Measurements from ENCODE around the gene DHDH.

DHDH gene

GRCh38 chr19:48992581-48993174 lies 59.2 kb downstream of the DHDH start:
- DNase-seq (ENCODE audit: low spot score) = peak; percentile 29

DNA sequence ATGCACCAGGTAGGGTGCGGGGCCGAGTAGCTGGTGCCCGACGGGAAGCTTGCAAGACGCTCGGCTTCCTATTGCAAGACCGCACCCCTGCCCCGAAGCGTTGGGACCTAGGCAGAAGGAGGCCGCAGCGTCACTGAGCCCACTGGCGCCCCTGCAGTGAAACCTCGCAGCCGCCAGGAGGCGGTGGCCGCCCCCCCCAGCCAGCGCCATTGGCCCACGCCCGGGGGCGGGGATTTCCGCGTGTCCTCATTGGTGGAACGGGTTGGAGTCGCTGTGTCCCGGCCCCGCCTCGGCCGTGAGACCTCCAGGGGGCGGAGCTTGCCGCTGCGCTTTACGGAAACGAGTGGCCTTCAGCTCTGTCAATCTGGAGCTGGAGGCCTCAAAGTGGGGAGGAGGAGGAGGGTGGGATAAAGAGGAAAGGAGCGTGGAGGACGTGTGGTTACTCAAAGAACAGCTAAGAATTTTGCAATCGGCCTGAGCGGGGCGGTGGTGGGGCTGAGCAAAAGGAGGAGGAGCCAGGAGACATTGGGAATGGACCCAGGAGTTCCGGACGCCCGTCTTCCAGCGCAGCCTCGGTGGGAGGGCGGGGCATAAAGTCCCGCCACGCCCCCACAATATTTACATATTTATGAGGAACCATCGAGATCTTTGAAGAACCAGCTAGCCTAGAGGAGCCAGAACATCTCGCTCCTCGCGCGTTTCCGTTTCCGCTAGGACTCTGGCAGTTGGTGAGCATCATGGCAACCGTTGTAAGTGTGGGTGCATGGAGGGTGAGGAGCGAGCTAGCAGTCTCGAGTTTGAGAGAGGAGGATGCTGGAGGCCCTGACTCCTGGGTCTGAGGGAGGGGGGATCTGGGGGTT lies 59.9 kb downstream of the DHDH start, which contains the start of the genes GYS1 and RUVBL2:
TSS of gene GYS1 (minus strand) at position 135 of the 860 bp plus-strand sequence. CDS start 197 bp downstream, outside the sequence.
TSS of gene RUVBL2 (plus strand) at position 713 of the 860 bp plus-strand sequence. CDS start at position 738, 25 bp downstream.
- DNase-seq (ENCODE audit: low spot score) = peak; percentile 100

DNA sequence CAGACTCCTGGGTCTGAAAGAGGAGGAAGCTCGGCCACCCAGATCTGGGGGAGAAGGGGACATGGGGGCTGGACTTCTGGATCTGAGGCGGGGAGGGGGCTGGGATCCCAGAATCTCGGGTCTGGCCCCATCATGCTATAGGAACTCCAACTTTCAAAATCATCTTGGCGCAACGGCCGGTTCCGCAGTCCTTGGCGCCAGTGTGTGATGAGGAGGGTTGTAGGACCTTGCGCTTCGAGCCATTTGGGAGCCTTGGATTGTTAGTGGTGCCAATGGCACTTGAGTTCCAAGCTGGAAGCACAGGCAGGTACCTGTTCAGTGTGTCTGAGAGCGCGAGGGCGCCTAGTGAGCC lies 60.5 kb downstream of the DHDH start:
- DNase-seq (ENCODE audit: low spot score) = no peak

Data from Ammon's horn (tissue), 1 donor.